Erythroblast (primary cell): ENCODE data around the gene AMPD2.

Source experiments
- GATA1 ChIP-seq: IDR thresholded peaks from 2 replicates; pipeline ENCODE4 v1.6.1; 2011; ENCODE audit warnings: low read depth, mild to moderate bottlenecking, control low read depth, low read length, moderate library complexity
- POLR2A ChIP-seq: IDR thresholded peaks from 2 replicates; pipeline ENCODE4 v1.6.1; 2011; ENCODE audit warnings: mild to moderate bottlenecking, low read length

- TF ChIP-seq POLR2A (no peak), GATA1 (no peak)
Observed at GRCh38 chr1:109624201-109625010, 4.8 kb downstream of the AMPD2 start.
